Calu3 (cell line): ENCODE measurements around the gene CCDC158. TPM values are rescaled to one million over a fixed set of nuclear protein-coding genes. Genes with fewer than 3 reads are reported as not detected.

Source experiments
- BruUV-seq: library from RNA; stranded (reverse); fragments of 400-500 nt; replicated peaks from 2 replicates; lab custom pipeline; 2021; lab: Mats Ljungman, UMichigan
- CTCF ChIA-PET: fragments of 300-600 bp; sonication (Branson Sonifier 250); formaldehyde crosslinking; loops from one replicate; lab custom pipeline; 2022; ENCODE audit warnings: antibody characterized with exemption; lab: Charles Lee
- DNase-seq: peaks from one replicate; pipeline ENCODE4 v3.0.0; 2022
- H3K27ac Mint-ChIP-seq: one replicate; pipeline ENCODE4 v1.8.0; 2022; ENCODE audit warnings: mixed read lengths; ENCODE audit not compliant: unreplicated experiment
- H3K27me3 Mint-ChIP-seq: one replicate; pipeline ENCODE4 v1.8.0; 2022; ENCODE audit warnings: mixed read lengths; ENCODE audit not compliant: unreplicated experiment
- H3K36me3 Mint-ChIP-seq: one replicate; pipeline ENCODE4 v1.8.0; 2022; ENCODE audit warnings: mild to moderate bottlenecking, moderate library complexity, mixed read lengths; ENCODE audit not compliant: insufficient read depth, unreplicated experiment
- H3K4me1 Mint-ChIP-seq: one replicate; pipeline ENCODE4 v1.8.0; 2022; ENCODE audit warnings: mild to moderate bottlenecking, low read depth, mixed read lengths; ENCODE audit not compliant: unreplicated experiment
- H3K4me3 Mint-ChIP-seq: one replicate; pipeline ENCODE4 v1.8.0; 2022; ENCODE audit warnings: mild to moderate bottlenecking, low read depth, moderate library complexity, mixed read lengths; ENCODE audit not compliant: unreplicated experiment
- H3K9me3 Mint-ChIP-seq: one replicate; pipeline ENCODE4 v1.8.0; 2022; ENCODE audit warnings: low read depth, mixed read lengths; ENCODE audit not compliant: unreplicated experiment
- CTCF ChIP-seq: fragments of 200-600 bp; IDR thresholded peaks from one replicate; pipeline ENCODE4 v1.8.0; 2022; ENCODE audit warnings: antibody characterized with exemption; ENCODE audit not compliant: unreplicated experiment
- intact Hi-C: fragments of 100-400 bp; cut with micrococcal nuclease; formaldehyde crosslinking; loops from one replicate; pipeline ENCODE4 v1.10.0; 2022; ENCODE audit not compliant: unreplicated experiment
- total RNA-seq: library from RNA; stranded (reverse); gene quantifications from 2 replicates; pipeline ENCODE4 v1.2.3, GENCODE V29; 2022

The CCDC158 gene
- total RNA-seq, 1 experiment from 2014 or later = not detected

- intact Hi-C loops = no loop called here
- no peaks in the 10 kb centered on the region for H3K36me3 Mint-ChIP-seq
- BruUV-seq = no TSS peak
- peaks cover 5% of the 10 kb centered on the region for H3K9me3 Mint-ChIP-seq
- TF ChIP-seq CTCF = no peak
- H3K27me3 Mint-ChIP-seq = no peaks in the 10 kb centered on the region
- no peak overlapping the region for H3K4me3 Mint-ChIP-seq
- no peaks in the 10 kb centered on the region for H3K4me1 Mint-ChIP-seq
- no peak overlapping the region for H3K27ac Mint-ChIP-seq
- no peak for DNase-seq
- CTCF ChIA-PET = no interaction called here
Measured at GRCh38 chr4:76325072-76325471, 95.9 kb downstream of the CCDC158 start.

GRCh38 chr4:76322236-76322635, 98.7 kb downstream of the CCDC158 start:
- no peak overlapping the region for H3K27ac Mint-ChIP-seq
- no peaks in the 10 kb centered on the region for H3K9me3 Mint-ChIP-seq
- BruUV-seq = no TSS peak
- no peaks in the 10 kb centered on the region for H3K4me1 Mint-ChIP-seq
- CTCF ChIA-PET = interaction anchor here (0.7 kb wide), 1 partner anchor 222 kb away, joined by 3 read pairs; no protein-coding TSS in a partner anchor
- no peaks in the 10 kb centered on the region for H3K27me3 Mint-ChIP-seq
- intact Hi-C loops = no loop called here
- no peak for TF ChIP-seq CTCF
- DNase-seq = no peak
- H3K4me3 Mint-ChIP-seq = no peak overlapping the region
- H3K36me3 Mint-ChIP-seq = no peaks in the 10 kb centered on the region

GRCh38 chr4:76316131-76316530, 104.8 kb downstream of the CCDC158 start:
- intact Hi-C loops = no loop called here
- CTCF ChIA-PET = interaction anchor here (0.7 kb wide), 2 partner anchors 14 to 1646 kb away, joined by 4 to 5 read pairs; no protein-coding TSS in a partner anchor
- DNase-seq = no peak
- Mint-ChIP-seq H3K4me3 (no peak overlapping the region), H3K4me1 (no peaks in the 10 kb centered on the region), H3K27me3 (no peaks in the 10 kb centered on the region), H3K9me3 (peaks cover 2% of the 10 kb centered on the region), H3K36me3 (no peaks in the 10 kb centered on the region), H3K27ac (no peak overlapping the region)
- no peak for TF ChIP-seq CTCF
- no TSS peak for BruUV-seq

- Mint-ChIP-seq H3K27me3 (no peaks in the 10 kb centered on the region), H3K27ac (no peak overlapping the region), H3K4me3 (no peak overlapping the region), H3K4me1 (no peaks in the 10 kb centered on the region), H3K36me3 (no peaks in the 10 kb centered on the region), H3K9me3 (peaks cover 2% of the 10 kb centered on the region)
- intact Hi-C loops = no loop called here
- TF ChIP-seq CTCF = no peak
- no peak for DNase-seq
- CTCF ChIA-PET = no interaction called here
- no TSS peak for BruUV-seq
Measured at GRCh38 chr4:76315267-76315918, 105.5 kb downstream of the CCDC158 start.
